GM18858 (cell line): ENCODE results near the gene TFPI2.
A peak's percentile ranks its signal among the peaks of the same experiment; 100 is the strongest.

Source experiments
- ATAC-seq: cut with Tn5 transposase; IDR thresholded peaks from one replicate; pipeline ENCODE4 v1.9.1; 2021; ENCODE audit not compliant: unreplicated experiment

The TFPI2 gene

GRCh38 chr7:93860261-93860660 is 30.3 kb downstream of the TFPI2 start:
- ATAC-seq, result no peak

GRCh38 chr7:93858857-93859256 is 31.7 kb downstream of the TFPI2 start:
- no peak for ATAC-seq

GRCh38 chr7:93856323-93856722 is 34.2 kb downstream of the TFPI2 start:
- peak; percentile 70 for ATAC-seq

GRCh38 chr7:93855797-93856196 is 34.8 kb downstream of the TFPI2 start:
- ATAC-seq, result no peak

GRCh38 chr7:93854480-93854879 is 36.1 kb downstream of the TFPI2 start:
- no peak for ATAC-seq

GRCh38 chr7:93851536-93851935 is 39.0 kb downstream of the TFPI2 start:
- ATAC-seq, result no peak

GRCh38 chr7:93843260-93843659 is 47.3 kb downstream of the TFPI2 start:
- no peak for ATAC-seq

- ATAC-seq, result no peak
Measured at GRCh38 chr7:93838966-93839365, 51.6 kb downstream of the TFPI2 start.

- no peak for ATAC-seq
Measured at GRCh38 chr7:93837245-93837644, 53.3 kb downstream of the TFPI2 start.

- no peak for ATAC-seq
Measured at GRCh38 chr7:93836116-93836515, 54.4 kb downstream of the TFPI2 start.

- ATAC-seq, result no peak
Measured at GRCh38 chr7:93835702-93836101, 54.9 kb downstream of the TFPI2 start.
